KMS-11 (cell line): ENCODE results near the gene TIMM8B.

ENCODE experiments used
- H2AFZ ChIP-seq: fragments of 200-600 bp; sonication (generic); 2 replicates; pipeline ENCODE4 v1.6.1; 2016; ENCODE audit warnings: antibody characterized with exemption, mixed run types, low read depth
- H3K27ac ChIP-seq: fragments of 200-600 bp; sonication (generic); 2 replicates; pipeline ENCODE4 v1.6.1; 2016; ENCODE audit warnings: mild to moderate bottlenecking, mixed run types
- H3K27me3 ChIP-seq: fragments of 200-600 bp; sonication (generic); 2 replicates; pipeline ENCODE4 v1.6.1; 2017; ENCODE audit warnings: mild to moderate bottlenecking, low read depth, mixed run types, moderate library complexity; ENCODE audit not compliant: insufficient read depth
- H3K36me3 ChIP-seq: fragments of 200-600 bp; sonication (generic); 2 replicates; pipeline ENCODE4 v1.6.1; 2017; ENCODE audit warnings: mild to moderate bottlenecking, mixed run types; ENCODE audit not compliant: insufficient read depth
- H3K4me1 ChIP-seq: fragments of 200-600 bp; sonication (generic); 2 replicates; pipeline ENCODE4 v1.6.1; 2016; ENCODE audit warnings: mild to moderate bottlenecking, low read depth, mixed run types; ENCODE audit not compliant: poor library complexity, severe bottlenecking
- H3K4me2 ChIP-seq: fragments of 200-600 bp; sonication (generic); 2 replicates; pipeline ENCODE4 v1.7.0; 2016; ENCODE audit warnings: mild to moderate bottlenecking, mixed run types
- H3K4me3 ChIP-seq: fragments of 200-600 bp; sonication (generic); IDR thresholded peaks from 2 replicates; pipeline ENCODE4 v1.6.1; 2017; ENCODE audit warnings: low read depth, low read length, mixed read lengths; ENCODE audit not compliant: insufficient read depth
- H3K79me2 ChIP-seq: fragments of 200-600 bp; sonication (generic); 2 replicates; pipeline ENCODE4 v1.6.1; 2016; ENCODE audit warnings: low read depth, mixed run types; ENCODE audit not compliant: insufficient read depth
- H3K9ac ChIP-seq: fragments of 200-600 bp; sonication (generic); 2 replicates; pipeline ENCODE4 v1.6.1; 2016; ENCODE audit warnings: mild to moderate bottlenecking, mixed run types
- H4K20me1 ChIP-seq: fragments of 200-600 bp; sonication (generic); 2 replicates; pipeline ENCODE4 v1.6.1; 2016; ENCODE audit warnings: mild to moderate bottlenecking, mixed run types; ENCODE audit not compliant: insufficient read depth
- CTCF ChIP-seq: fragments of 200-600 bp; sonication (generic); conservative IDR thresholded peaks from 2 replicates; pipeline ENCODE4 v1.6.1; 2017; ENCODE audit warnings: low read depth, mild to moderate bottlenecking, antibody characterized with exemption, low read length, moderate library complexity, mixed read lengths

Gene TIMM8B

GRCh38 chr11:112106070-112106469 is 19.5 kb upstream of the TIMM8B start:
- H3K36me3 ChIP-seq = no peaks in the 10 kb centered on the region
- H2AFZ ChIP-seq = no peak overlapping the region
- no peak for TF ChIP-seq CTCF
- no peak overlapping the region for H3K27ac ChIP-seq
- H3K79me2 ChIP-seq = no peaks in the 10 kb centered on the region
- H3K4me2 ChIP-seq = no peak overlapping the region
- no peak overlapping the region for H3K4me3 ChIP-seq
- no peaks in the 10 kb centered on the region for H3K27me3 ChIP-seq
- no peak overlapping the region for H3K9ac ChIP-seq
- no peaks in the 10 kb centered on the region for H4K20me1 ChIP-seq
- no peaks in the 10 kb centered on the region for H3K4me1 ChIP-seq

- no peaks in the 10 kb centered on the region for H3K36me3 ChIP-seq
- H3K79me2 ChIP-seq = no peaks in the 10 kb centered on the region
- no peaks in the 10 kb centered on the region for H3K27me3 ChIP-seq
- no peak overlapping the region for H3K9ac ChIP-seq
- no peak overlapping the region for H3K4me3 ChIP-seq
- no peak overlapping the region for H3K27ac ChIP-seq
- TF ChIP-seq CTCF = no peak
- H2AFZ ChIP-seq = no peak overlapping the region
- H3K4me2 ChIP-seq = no peak overlapping the region
- no peaks in the 10 kb centered on the region for H4K20me1 ChIP-seq
- H3K4me1 ChIP-seq = peaks cover 9% of the 10 kb centered on the region
Observed at GRCh38 chr11:112103446-112103845, 16.9 kb upstream of the TIMM8B start.

GRCh38 chr11:112100462-112100861 is 13.9 kb upstream of the TIMM8B start:
- no peaks in the 10 kb centered on the region for H3K79me2 ChIP-seq
- peaks cover 9% of the 10 kb centered on the region for H3K4me1 ChIP-seq
- peak overlapping the region; percentile 29 for H3K4me2 ChIP-seq
- no peaks in the 10 kb centered on the region for H3K27me3 ChIP-seq
- no peaks in the 10 kb centered on the region for H4K20me1 ChIP-seq
- no peak overlapping the region for H3K4me3 ChIP-seq
- TF ChIP-seq CTCF = no peak
- H3K36me3 ChIP-seq = no peaks in the 10 kb centered on the region
- no peak overlapping the region for H3K9ac ChIP-seq
- H2AFZ ChIP-seq = no peak overlapping the region
- peak overlapping the region; percentile 60; the same call in 1 of the 2 replicates for H3K27ac ChIP-seq

- no peaks in the 10 kb centered on the region for H3K36me3 ChIP-seq
- peaks cover 9% of the 10 kb centered on the region for H3K4me1 ChIP-seq
- H4K20me1 ChIP-seq = no peaks in the 10 kb centered on the region
- TF ChIP-seq CTCF = no peak
- no peak overlapping the region for H3K27ac ChIP-seq
- H3K4me2 ChIP-seq = no peak overlapping the region
- no peak overlapping the region for H3K4me3 ChIP-seq
- H3K79me2 ChIP-seq = no peaks in the 10 kb centered on the region
- H3K9ac ChIP-seq = no peak overlapping the region
- H2AFZ ChIP-seq = no peak overlapping the region
- H3K27me3 ChIP-seq = no peaks in the 10 kb centered on the region
Observed at GRCh38 chr11:112097734-112098528, 11.4 kb upstream of the TIMM8B start.
